ENCODE measurements around the gene ZMIZ2. TPM values are rescaled to one million over a fixed set of nuclear protein-coding genes. Genes with fewer than 3 reads are reported as not detected.

The ZMIZ2 gene
- total and polyA plus RNA-seq, 2 donors (not counting 1 experiment from before 2014, with no cell fraction given) = 254 to 442 TPM

DNA sequence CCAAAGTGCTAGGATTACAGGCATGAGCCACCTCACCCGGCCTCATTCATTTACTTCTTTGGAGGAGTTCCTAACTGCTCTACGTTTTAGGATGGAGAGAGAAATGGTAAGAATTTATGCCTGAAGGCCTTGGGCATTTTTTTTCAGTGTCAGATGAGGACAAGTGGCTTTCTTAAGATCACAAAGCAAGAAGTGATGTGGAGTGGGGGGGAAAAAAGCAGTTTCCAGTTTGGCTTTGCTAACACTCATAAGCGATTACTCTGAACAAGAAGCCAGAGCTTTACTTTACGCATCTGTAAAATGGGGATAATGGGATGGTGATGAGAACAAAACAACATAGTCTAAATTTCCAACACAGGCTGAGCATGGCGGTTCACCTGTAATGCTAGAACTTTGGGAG, 45.3 kb downstream of the ZMIZ2 start:
- Mint-ChIP-seq H3K27me3 (no peaks in the 10 kb centered on the region), H3K27ac (peak overlapping the region; percentile 41), H3K4me1 (peaks cover 27% of the 10 kb centered on the region), H3K9me3 (ENCODE audit: insufficient read depth) (no peaks in the 10 kb centered on the region), H3K4me3 (no peak overlapping the region)
- DNase-seq (no peak), ATAC-seq (ENCODE audit: low read depth) (no peak)
- no peak overlapping the region for H3K27ac ChIP-seq (ENCODE audit: low read length in 2 of 2)
- peaks cover 3 to 9% of the 10 kb centered on the region in 2 experiments for H3K36me3 ChIP-seq (replicated peaks in 1 of 2; ENCODE audit: control extremely low read depth in 1 of 2, control insufficient read depth in 1 of 2, extremely low read depth in 1 of 2, insufficient read depth in 2 of 2, low read length in 1 of 2)
- H3K9ac ChIP-seq (ENCODE audit: low read length) = no peak overlapping the region
- H4K20me1 ChIP-seq (ENCODE audit: control insufficient read depth, insufficient read depth, low read length, poor library complexity, severe bottlenecking) = peaks cover 13% of the 10 kb centered on the region
- no peaks in the 10 kb centered on the region for H3K9me3 ChIP-seq (ENCODE audit: control extremely low read depth in 1 of 3, control insufficient read depth in 2 of 3, insufficient read depth in 1 of 3, low read length in 2 of 3)
- no peak for TF ChIP-seq EZH2 (IDR thresholded peaks at IDR 0.05; ENCODE audit: borderline replicate concordance, insufficient read depth, low read depth, low read length, poor library complexity, severe bottlenecking)
- TF ChIP-seq, protein P1, sequence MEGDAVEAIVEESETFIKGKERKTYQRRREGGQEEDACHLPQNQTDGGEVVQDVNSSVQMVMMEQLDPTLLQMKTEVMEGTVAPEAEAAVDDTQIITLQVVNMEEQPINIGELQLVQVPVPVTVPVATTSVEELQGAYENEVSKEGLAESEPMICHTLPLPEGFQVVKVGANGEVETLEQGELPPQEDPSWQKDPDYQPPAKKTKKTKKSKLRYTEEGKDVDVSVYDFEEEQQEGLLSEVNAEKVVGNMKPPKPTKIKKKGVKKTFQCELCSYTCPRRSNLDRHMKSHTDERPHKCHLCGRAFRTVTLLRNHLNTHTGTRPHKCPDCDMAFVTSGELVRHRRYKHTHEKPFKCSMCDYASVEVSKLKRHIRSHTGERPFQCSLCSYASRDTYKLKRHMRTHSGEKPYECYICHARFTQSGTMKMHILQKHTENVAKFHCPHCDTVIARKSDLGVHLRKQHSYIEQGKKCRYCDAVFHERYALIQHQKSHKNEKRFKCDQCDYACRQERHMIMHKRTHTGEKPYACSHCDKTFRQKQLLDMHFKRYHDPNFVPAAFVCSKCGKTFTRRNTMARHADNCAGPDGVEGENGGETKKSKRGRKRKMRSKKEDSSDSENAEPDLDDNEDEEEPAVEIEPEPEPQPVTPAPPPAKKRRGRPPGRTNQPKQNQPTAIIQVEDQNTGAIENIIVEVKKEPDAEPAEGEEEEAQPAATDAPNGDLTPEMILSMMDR (IDR thresholded peaks at IDR 0.05) = no peak
- intact Hi-C loops (cut with micrococcal nuclease) = no loop called here
- no peak overlapping the region for H2AFZ ChIP-seq (ENCODE audit: insufficient read depth, low read depth, low read length, poor library complexity, severe bottlenecking)
- CTCF ChIA-PET = no interaction called here
- WGBS (ENCODE audit: insufficient coverage) = 100% methylated on average over 2 of the region's 5 CpGs
- H3K27me3 ChIP-seq (replicated peaks in 1 of 4; ENCODE audit: control extremely low read depth in 1 of 4, control insufficient read depth in 3 of 4, insufficient read depth in 4 of 4, low read length in 3 of 4) = no peaks in the 10 kb centered on the region
- no peak overlapping the region for H3K4me3 ChIP-seq (ENCODE audit: control extremely low read depth in 1 of 5, extremely low read depth in 1 of 5, insufficient read depth in 1 of 5, low read depth in 2 of 5, low read length in 4 of 5)
- POLR2A ChIA-PET = no interaction called here
- peaks cover 13 to 22% of the 10 kb centered on the region in 2 donors for H3K4me1 ChIP-seq (ENCODE audit: control insufficient read depth in 2 of 2, insufficient read depth in 2 of 2, low read length in 2 of 2)
- peaks cover 25% of the 10 kb centered on the region for H3K79me2 ChIP-seq (ENCODE audit: control insufficient read depth, insufficient read depth, low read length)
- no peak overlapping the region for H3K4me2 ChIP-seq (replicated peaks; ENCODE audit: low read depth, low read length, poor library complexity, severe bottlenecking)

DNA sequence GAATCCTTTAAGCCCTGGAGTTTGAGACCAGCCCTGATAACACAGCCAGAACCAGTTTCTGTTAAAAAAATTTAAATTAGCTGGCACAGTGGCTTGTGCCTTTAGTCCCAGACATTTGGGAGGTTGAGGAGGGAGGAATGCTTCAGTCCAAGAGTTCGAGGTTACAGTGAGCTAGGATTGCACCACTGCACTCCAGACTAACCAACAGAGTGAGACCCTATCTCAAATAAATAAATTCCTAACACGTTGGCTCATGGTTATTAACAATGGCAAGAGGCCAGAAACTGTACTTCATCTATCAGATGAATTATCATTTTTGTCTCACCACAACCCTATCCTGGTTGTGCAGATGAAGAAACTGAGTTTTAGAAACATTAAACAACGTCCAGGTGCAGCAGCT, 45.7 kb downstream of the ZMIZ2 start:
- ATAC-seq (ENCODE audit: low read depth) = no peak
- ChIA-PET CTCF (no interaction called here), POLR2A (no interaction called here)
- peaks cover 28% of the 10 kb centered on the region for H3K4me1 Mint-ChIP-seq
- no peak overlapping the region for H3K27ac Mint-ChIP-seq
- intact Hi-C loops (cut with micrococcal nuclease) = no loop called here
- no peak overlapping the region for H3K4me3 Mint-ChIP-seq
- Histone ChIP-seq H3K27ac (ENCODE audit: low read length in 2 of 2) (no peak overlapping the region), H3K4me3 (ENCODE audit: control extremely low read depth in 1 of 5, extremely low read depth in 1 of 5, insufficient read depth in 1 of 5, low read depth in 2 of 5, low read length in 4 of 5) (no peak overlapping the region), H3K4me2 (replicated peaks; ENCODE audit: low read depth, low read length, poor library complexity, severe bottlenecking) (no peak overlapping the region), H3K79me2 (ENCODE audit: control insufficient read depth, insufficient read depth, low read length) (peaks cover 27% of the 10 kb centered on the region), H3K9ac (ENCODE audit: low read length) (no peak overlapping the region), H2AFZ (ENCODE audit: insufficient read depth, low read depth, low read length, poor library complexity, severe bottlenecking) (no peak overlapping the region), H3K4me1 (ENCODE audit: control insufficient read depth in 2 of 2, insufficient read depth in 2 of 2, low read length in 2 of 2) (peaks cover 15 to 26% of the 10 kb centered on the region in 2 donors), H3K27me3 (replicated peaks in 1 of 4; ENCODE audit: control extremely low read depth in 1 of 4, control insufficient read depth in 3 of 4, insufficient read depth in 4 of 4, low read length in 3 of 4) (no peaks in the 10 kb centered on the region), H3K9me3 (ENCODE audit: control extremely low read depth in 1 of 3, control insufficient read depth in 2 of 3, insufficient read depth in 1 of 3, low read length in 2 of 3) (no peaks in the 10 kb centered on the region), H4K20me1 (ENCODE audit: control insufficient read depth, insufficient read depth, low read length, poor library complexity, severe bottlenecking) (peaks cover 14% of the 10 kb centered on the region), H3K36me3 (replicated peaks in 1 of 2; ENCODE audit: control extremely low read depth in 1 of 2, control insufficient read depth in 1 of 2, extremely low read depth in 1 of 2, insufficient read depth in 2 of 2, low read length in 1 of 2) (peaks cover 4 to 13% of the 10 kb centered on the region in 2 experiments)
- WGBS (ENCODE audit: insufficient coverage) = 80% methylated on average over 2 of the region's 3 CpGs
- H3K9me3 Mint-ChIP-seq (ENCODE audit: insufficient read depth) = no peaks in the 10 kb centered on the region
- no peak for DNase-seq
- TF ChIP-seq, protein P1 (IDR thresholded peaks at IDR 0.05) = no peak
- no peak for TF ChIP-seq EZH2 (IDR thresholded peaks at IDR 0.05; ENCODE audit: borderline replicate concordance, insufficient read depth, low read depth, low read length, poor library complexity, severe bottlenecking)
- no peaks in the 10 kb centered on the region for H3K27me3 Mint-ChIP-seq
